ENCODE results near the gene DCBLD1.

Gene DCBLD1

GRCh38 chr6:117495869-117496268, 13.4 kb downstream of the DCBLD1 start:
- Histone ChIP-seq H3F3A (ENCODE audit: low read depth) (no peaks in the 10 kb centered on the region), H4K20me1 (ENCODE audit: insufficient read depth, low read length, poor library complexity, severe bottlenecking) (no peaks in the 10 kb centered on the region), H3K9me3 (ENCODE audit: insufficient read depth, low read depth, low read length) (no peaks in the 10 kb centered on the region), H3K79me2 (ENCODE audit: insufficient read depth, low read length) (no peaks in the 10 kb centered on the region), H2AFZ (ENCODE audit: low read length) (no peak overlapping the region), H3K27me3 (ENCODE audit: insufficient read depth, low read length, poor library complexity, severe bottlenecking) (no peaks in the 10 kb centered on the region), H3K9me2 (replicated peaks; ENCODE audit: low read depth, low read length) (no peaks in the 10 kb centered on the region), H3K4me1 (ENCODE audit: insufficient read depth, low read length, poor library complexity, severe bottlenecking) (peaks cover 7% of the 10 kb centered on the region), H3K9ac (ENCODE audit: low read depth, low read length, poor library complexity, severe bottlenecking) (no peak overlapping the region), H3K4me2 (ENCODE audit: low read depth, low read length, poor library complexity, severe bottlenecking) (no peak overlapping the region), H3K36me3 (ENCODE audit: insufficient read depth, low read length) (no peaks in the 10 kb centered on the region), H3K4me3 (ENCODE audit: low read length, poor library complexity, severe bottlenecking) (no peak overlapping the region)
- TF ChIP-seq EZH2phosphoT487 (IDR thresholded peaks at IDR 0.05; ENCODE audit: borderline replicate concordance) (no peak), CTCF (conservative IDR thresholded peaks at IDR 0.05; ENCODE audit: low read length) (no peak)

GRCh38 chr6:117496383-117496990, 14.0 kb downstream of the DCBLD1 start:
- H3K9me3 ChIP-seq (ENCODE audit: insufficient read depth, low read depth, low read length): no peaks in the 10 kb centered on the region
- TF ChIP-seq CTCF (conservative IDR thresholded peaks at IDR 0.05; ENCODE audit: low read length): no peak
- no peak for TF ChIP-seq EZH2phosphoT487 (IDR thresholded peaks at IDR 0.05; ENCODE audit: borderline replicate concordance)
- no peaks in the 10 kb centered on the region for H3F3A ChIP-seq (ENCODE audit: low read depth)
- H3K4me3 ChIP-seq (ENCODE audit: low read length, poor library complexity, severe bottlenecking): no peak overlapping the region
- no peak overlapping the region for H2AFZ ChIP-seq (ENCODE audit: low read length)
- H3K27me3 ChIP-seq (ENCODE audit: insufficient read depth, low read length, poor library complexity, severe bottlenecking): no peaks in the 10 kb centered on the region
- H3K4me2 ChIP-seq (ENCODE audit: low read depth, low read length, poor library complexity, severe bottlenecking): no peak overlapping the region
- H4K20me1 ChIP-seq (ENCODE audit: insufficient read depth, low read length, poor library complexity, severe bottlenecking): no peaks in the 10 kb centered on the region
- H3K9ac ChIP-seq (ENCODE audit: low read depth, low read length, poor library complexity, severe bottlenecking): no peak overlapping the region
- peaks cover 7% of the 10 kb centered on the region for H3K4me1 ChIP-seq (ENCODE audit: insufficient read depth, low read length, poor library complexity, severe bottlenecking)
- H3K36me3 ChIP-seq (ENCODE audit: insufficient read depth, low read length): no peaks in the 10 kb centered on the region
- H3K9me2 ChIP-seq (replicated peaks; ENCODE audit: low read depth, low read length): no peaks in the 10 kb centered on the region
- no peaks in the 10 kb centered on the region for H3K79me2 ChIP-seq (ENCODE audit: insufficient read depth, low read length)

GRCh38 chr6:117497237-117497636, 14.8 kb downstream of the DCBLD1 start:
- H3K4me2 ChIP-seq (ENCODE audit: low read depth, low read length, poor library complexity, severe bottlenecking): no peak overlapping the region
- no peaks in the 10 kb centered on the region for H3K9me3 ChIP-seq (ENCODE audit: insufficient read depth, low read depth, low read length)
- H3F3A ChIP-seq (ENCODE audit: low read depth): no peaks in the 10 kb centered on the region
- no peak overlapping the region for H2AFZ ChIP-seq (ENCODE audit: low read length)
- H3K9ac ChIP-seq (ENCODE audit: low read depth, low read length, poor library complexity, severe bottlenecking): no peak overlapping the region
- H3K4me1 ChIP-seq (ENCODE audit: insufficient read depth, low read length, poor library complexity, severe bottlenecking): peaks cover 7% of the 10 kb centered on the region
- no peaks in the 10 kb centered on the region for H3K27me3 ChIP-seq (ENCODE audit: insufficient read depth, low read length, poor library complexity, severe bottlenecking)
- H4K20me1 ChIP-seq (ENCODE audit: insufficient read depth, low read length, poor library complexity, severe bottlenecking): no peaks in the 10 kb centered on the region
- no peaks in the 10 kb centered on the region for H3K9me2 ChIP-seq (replicated peaks; ENCODE audit: low read depth, low read length)
- no peak for TF ChIP-seq CTCF (conservative IDR thresholded peaks at IDR 0.05; ENCODE audit: low read length)
- no peak for TF ChIP-seq EZH2phosphoT487 (IDR thresholded peaks at IDR 0.05; ENCODE audit: borderline replicate concordance)
- H3K36me3 ChIP-seq (ENCODE audit: insufficient read depth, low read length): no peaks in the 10 kb centered on the region
- H3K79me2 ChIP-seq (ENCODE audit: insufficient read depth, low read length): no peaks in the 10 kb centered on the region
- no peak overlapping the region for H3K4me3 ChIP-seq (ENCODE audit: low read length, poor library complexity, severe bottlenecking)

All from Loucy (cell line).